HL-60 (cell line): ENCODE measurements around the gene SGTB.

Source experiments
- DNase-seq, 2 experiments: peaks; one replicate each; pipeline ENCODE4 v3.0.0-alpha.2; 2010 to 2020; ENCODE audit warnings: low read depth in 1 of 2, low spot score in 1 of 2
- H3K27ac ChIP-seq: fragments of 250-450 bp; sonication (Bioruptor Pico); replicated peaks from 2 replicates; pipeline ENCODE4 v1.5.1; 2020; ENCODE audit warnings: mild to moderate bottlenecking, moderate library complexity
- H3K27me3 ChIP-seq: fragments of 250-450 bp; sonication (Bioruptor Pico); 2 replicates; pipeline ENCODE4 v1.5.1; 2021; ENCODE audit warnings: mild to moderate bottlenecking, moderate library complexity; ENCODE audit not compliant: insufficient read depth, poor library complexity, severe bottlenecking
- H3K4me3 ChIP-seq: replicated peaks from 2 replicates; pipeline ENCODE4 v1.5.1; 2011; ENCODE audit warnings: mild to moderate bottlenecking, control low read depth, low read length; ENCODE audit not compliant: insufficient read depth
- GABPA ChIP-seq: IDR thresholded peaks from 2 replicates; pipeline ENCODE4 v1.6.1; 2012; ENCODE audit warnings: low read depth
- POLR2AphosphoS5 ChIP-seq: IDR thresholded peaks from 2 replicates; pipeline ENCODE4 v1.6.1; 2012; ENCODE audit warnings: low read depth
- SPI1 ChIP-seq: IDR thresholded peaks from 2 replicates; pipeline ENCODE4 v1.6.1; 2012; ENCODE audit warnings: low read depth, mild to moderate bottlenecking, borderline replicate concordance
- TF ChIP-seq, protein P1 (sequence below): IDR thresholded peaks from one replicate; pipeline ENCODE4 v1.5.1; 2011; ENCODE audit warnings: low read length, control low read depth, inconsistent platforms; ENCODE audit not compliant: insufficient read depth
- TF ChIP-seq, protein P2 (sequence below): IDR thresholded peaks from 2 replicates; pipeline ENCODE4 v1.6.1; 2012; ENCODE audit warnings: low read depth; ENCODE audit not compliant: insufficient replicate concordance

The SGTB gene

DNA sequence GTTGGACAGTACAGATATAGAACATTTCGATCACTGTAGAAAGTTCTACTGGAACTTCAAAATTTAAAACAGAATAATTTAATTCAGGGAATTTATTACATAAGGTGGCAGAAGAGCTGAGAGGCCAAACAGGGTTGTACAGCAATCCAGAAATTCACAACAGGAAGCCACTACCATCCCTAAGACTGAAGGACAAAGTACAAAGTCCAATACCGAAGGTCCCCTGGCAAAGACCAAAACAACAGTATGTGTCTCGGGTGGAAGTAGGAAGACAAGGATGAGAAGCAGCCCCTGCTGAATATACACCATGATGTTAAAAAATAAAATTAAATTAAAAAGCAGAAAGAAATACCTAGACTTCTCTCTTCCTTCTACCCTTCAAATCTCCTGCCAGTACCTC lies 19.9 kb downstream of the SGTB start:
- DNase-seq, result no peak
- TF ChIP-seq, protein P1, sequence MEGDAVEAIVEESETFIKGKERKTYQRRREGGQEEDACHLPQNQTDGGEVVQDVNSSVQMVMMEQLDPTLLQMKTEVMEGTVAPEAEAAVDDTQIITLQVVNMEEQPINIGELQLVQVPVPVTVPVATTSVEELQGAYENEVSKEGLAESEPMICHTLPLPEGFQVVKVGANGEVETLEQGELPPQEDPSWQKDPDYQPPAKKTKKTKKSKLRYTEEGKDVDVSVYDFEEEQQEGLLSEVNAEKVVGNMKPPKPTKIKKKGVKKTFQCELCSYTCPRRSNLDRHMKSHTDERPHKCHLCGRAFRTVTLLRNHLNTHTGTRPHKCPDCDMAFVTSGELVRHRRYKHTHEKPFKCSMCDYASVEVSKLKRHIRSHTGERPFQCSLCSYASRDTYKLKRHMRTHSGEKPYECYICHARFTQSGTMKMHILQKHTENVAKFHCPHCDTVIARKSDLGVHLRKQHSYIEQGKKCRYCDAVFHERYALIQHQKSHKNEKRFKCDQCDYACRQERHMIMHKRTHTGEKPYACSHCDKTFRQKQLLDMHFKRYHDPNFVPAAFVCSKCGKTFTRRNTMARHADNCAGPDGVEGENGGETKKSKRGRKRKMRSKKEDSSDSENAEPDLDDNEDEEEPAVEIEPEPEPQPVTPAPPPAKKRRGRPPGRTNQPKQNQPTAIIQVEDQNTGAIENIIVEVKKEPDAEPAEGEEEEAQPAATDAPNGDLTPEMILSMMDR, result no peak
- TF ChIP-seq SPI1 (no peak), POLR2AphosphoS5 (no peak), GABPA (no peak)
- TF ChIP-seq, protein P2, sequence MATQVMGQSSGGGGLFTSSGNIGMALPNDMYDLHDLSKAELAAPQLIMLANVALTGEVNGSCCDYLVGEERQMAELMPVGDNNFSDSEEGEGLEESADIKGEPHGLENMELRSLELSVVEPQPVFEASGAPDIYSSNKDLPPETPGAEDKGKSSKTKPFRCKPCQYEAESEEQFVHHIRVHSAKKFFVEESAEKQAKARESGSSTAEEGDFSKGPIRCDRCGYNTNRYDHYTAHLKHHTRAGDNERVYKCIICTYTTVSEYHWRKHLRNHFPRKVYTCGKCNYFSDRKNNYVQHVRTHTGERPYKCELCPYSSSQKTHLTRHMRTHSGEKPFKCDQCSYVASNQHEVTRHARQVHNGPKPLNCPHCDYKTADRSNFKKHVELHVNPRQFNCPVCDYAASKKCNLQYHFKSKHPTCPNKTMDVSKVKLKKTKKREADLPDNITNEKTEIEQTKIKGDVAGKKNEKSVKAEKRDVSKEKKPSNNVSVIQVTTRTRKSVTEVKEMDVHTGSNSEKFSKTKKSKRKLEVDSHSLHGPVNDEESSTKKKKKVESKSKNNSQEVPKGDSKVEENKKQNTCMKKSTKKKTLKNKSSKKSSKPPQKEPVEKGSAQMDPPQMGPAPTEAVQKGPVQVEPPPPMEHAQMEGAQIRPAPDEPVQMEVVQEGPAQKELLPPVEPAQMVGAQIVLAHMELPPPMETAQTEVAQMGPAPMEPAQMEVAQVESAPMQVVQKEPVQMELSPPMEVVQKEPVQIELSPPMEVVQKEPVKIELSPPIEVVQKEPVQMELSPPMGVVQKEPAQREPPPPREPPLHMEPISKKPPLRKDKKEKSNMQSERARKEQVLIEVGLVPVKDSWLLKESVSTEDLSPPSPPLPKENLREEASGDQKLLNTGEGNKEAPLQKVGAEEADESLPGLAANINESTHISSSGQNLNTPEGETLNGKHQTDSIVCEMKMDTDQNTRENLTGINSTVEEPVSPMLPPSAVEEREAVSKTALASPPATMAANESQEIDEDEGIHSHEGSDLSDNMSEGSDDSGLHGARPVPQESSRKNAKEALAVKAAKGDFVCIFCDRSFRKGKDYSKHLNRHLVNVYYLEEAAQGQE, result no peak
- Histone ChIP-seq H3K27me3 (no peaks in the 10 kb centered on the region), H3K4me3 (no peak overlapping the region), H3K27ac (no peak overlapping the region)

DNA sequence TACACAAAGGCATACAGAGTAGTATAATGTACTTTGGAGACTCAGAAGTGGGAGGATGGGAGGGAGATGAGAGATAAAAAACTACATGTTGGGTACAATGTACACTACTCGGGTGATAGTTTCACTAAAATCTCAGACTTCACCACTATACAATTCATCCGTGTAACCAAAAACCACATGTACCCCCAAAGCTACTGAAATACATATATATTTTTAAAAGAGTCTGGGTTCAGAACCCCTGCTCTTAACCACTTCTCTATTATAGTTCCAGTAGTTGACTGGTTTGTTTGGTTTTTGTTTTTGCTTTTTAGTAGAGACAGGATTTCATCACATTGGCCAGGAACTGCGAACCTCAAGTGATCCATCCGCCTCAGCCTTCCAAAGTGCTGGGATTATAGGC lies 22.6 kb downstream of the SGTB start:
- no peaks in the 10 kb centered on the region for H3K27me3 ChIP-seq
- TF ChIP-seq GABPA (no peak), POLR2AphosphoS5 (no peak), SPI1 (no peak)
- TF ChIP-seq, protein P2, result no peak
- TF ChIP-seq, protein P1, result no peak
- no peak for DNase-seq
- no peak overlapping the region for H3K4me3 ChIP-seq
- no peak overlapping the region for H3K27ac ChIP-seq

DNA sequence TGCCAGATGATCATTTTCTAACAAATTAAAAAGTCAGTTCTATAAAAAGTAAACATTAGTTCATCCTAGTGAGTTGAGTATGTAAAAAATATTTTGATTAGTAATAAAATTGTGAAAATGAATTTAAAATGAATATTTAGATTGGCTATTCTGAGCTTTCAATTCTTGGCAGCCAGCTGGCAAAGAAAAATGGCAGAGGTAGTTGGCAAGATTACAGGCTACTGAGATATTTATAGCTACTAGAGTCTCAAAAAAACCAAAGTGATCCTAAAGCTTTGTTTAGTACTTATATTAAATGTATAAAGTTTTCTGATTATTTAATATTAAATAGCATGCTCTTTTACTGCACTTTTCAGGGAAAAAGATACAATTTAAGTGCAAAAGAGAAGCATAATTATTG lies 25.0 kb downstream of the SGTB start:
- TF ChIP-seq, protein P1, result no peak
- no peak for DNase-seq
- Histone ChIP-seq H3K27me3 (no peaks in the 10 kb centered on the region), H3K4me3 (no peak overlapping the region), H3K27ac (no peak overlapping the region)

DNA sequence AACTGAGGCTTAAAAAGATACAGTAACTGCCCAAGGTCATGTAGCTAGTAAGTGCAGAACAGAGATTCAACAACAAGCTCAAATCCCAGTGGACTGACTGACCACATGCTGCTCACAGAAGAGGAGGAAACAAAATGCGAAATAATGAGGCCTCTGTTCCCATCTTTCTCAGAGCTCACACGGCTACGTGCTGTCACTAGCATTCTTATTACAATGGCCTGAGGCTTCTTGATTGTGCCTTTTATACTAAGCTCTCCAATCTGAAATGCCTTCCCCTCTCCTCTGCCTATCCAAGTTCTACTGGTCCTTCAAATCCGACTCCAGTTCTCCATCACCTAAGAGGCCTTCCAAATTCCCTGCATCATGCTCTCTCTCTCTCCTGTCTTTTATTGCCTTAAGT lies 26.0 kb downstream of the SGTB start:
- no peak overlapping the region for H3K4me3 ChIP-seq
- TF ChIP-seq POLR2AphosphoS5 (no peak), GABPA (no peak), SPI1 (no peak)
- TF ChIP-seq, protein P2, result no peak
- TF ChIP-seq, protein P1, result no peak
- no peak for DNase-seq
- no peak overlapping the region for H3K27ac ChIP-seq
- H3K27me3 ChIP-seq, result no peaks in the 10 kb centered on the region
